Heart left ventricle (tissue), 16 donors: ENCODE data around the gene LRRN4. TPM values are rescaled to one million over a fixed set of nuclear protein-coding genes. Genes with fewer than 3 reads are reported as not detected.

ENCODE experiments used
- ATAC-seq, 4 donors: fragments of 200-7000 bp; cut with Tn5 transposase; one replicate each; pipeline ENCODE4 v1.9.1; 2020 to 2022; ENCODE audit warnings: moderate library complexity in 4 of 4, mild to moderate bottlenecking in 3 of 4, moderate number of reproducible peaks in 1 of 4
- DNase-seq, 5 donors: peaks; one replicate each; pipeline ENCODE4 v3.0.0-alpha.2; 2020
- H3K27ac ChIP-seq, 12 donors: fragments of 200-600 bp; sonication (generic) in 4 of 12; one replicate each; pipeline versions ENCODE4 v1.5.0 to v1.8.0; 2016 to 2022; ENCODE audit warnings: mild to moderate bottlenecking in 2 of 12
- H3K27me3 ChIP-seq, 9 donors: fragments of 200-600 bp; sonication (generic) in 2 of 9; one replicate each; pipeline versions ENCODE4 v1.5.1 to v1.8.0; 2016 to 2022; ENCODE audit warnings: mild to moderate bottlenecking in 3 of 9
- H3K36me3 ChIP-seq, 9 donors: fragments of 200-600 bp; sonication (generic) in 2 of 9; one replicate each; pipeline versions ENCODE4 v1.5.0 to v1.8.0; 2018 to 2022; ENCODE audit warnings: mild to moderate bottlenecking in 2 of 9
- H3K4me1 ChIP-seq, 12 donors: fragments of 200-600 bp; sonication (generic) in 4 of 12; one replicate each; pipeline versions ENCODE4 v1.5.0 to v1.8.0; 2016 to 2022; ENCODE audit warnings: mild to moderate bottlenecking in 3 of 12
- H3K4me3 ChIP-seq, 12 donors: fragments of 200-600 bp; sonication (generic) in 4 of 12; one replicate each; pipeline versions ENCODE4 v1.5.0 to v1.8.0; 2017 to 2022; ENCODE audit warnings: mild to moderate bottlenecking in 9 of 12, moderate library complexity in 4 of 12
- H3K9me3 ChIP-seq, 12 donors: fragments of 200-600 bp; sonication (generic) in 4 of 12; one replicate each; pipeline versions ENCODE4 v1.5.0 to v1.8.0; 2016 to 2022; ENCODE audit warnings: mild to moderate bottlenecking in 1 of 12
- POLR2A ChIP-seq, 2 donors: fragments of 450-650 bp; IDR thresholded peaks; one replicate each; pipeline ENCODE4 v1.6.1; 2017; ENCODE audit warnings: antibody characterized with exemption in 2 of 2, mild to moderate bottlenecking in 2 of 2, moderate library complexity in 2 of 2
- WGBS, 4 donors: extraction: QIAGEN DNeasy Blood & Tissue Kit in 2 of 4; methylation state at CpG; one replicate each; pipeline versions ENCODE4 v1.1.5 to v1.1.7; 2013 to 2018; 5-methylcytosine and 5-hydroxymethylcytosine counted together
- intact Hi-C, 10 donors: fragments of 100-400 bp; cut with DNase I; formaldehyde crosslinking; loops; one replicate each; pipeline versions ENCODE4 v1.11.1 to v1.14.2; 2022
- polyA plus RNA-seq, 2 donors: library from polyadenylated mRNA; stranded (reverse); fragments of 200-250 nt; gene quantifications; one replicate each; pipeline ENCODE4 v1.2.3, GENCODE V29; 2013
- total RNA-seq, 9 donors: library from RNA; depleted of rRNA in 2 of 9; stranded (reverse); fragments of >200 nt in 2 of 9; fragmentation: NEBNext Ultra II Directional in 3 of 9; extraction: Animal tissue kit (Norgen Biotek cat#: 25700) in 3 of 9; gene quantifications; one replicate each; pipeline versions ENCODE4 v1.1.0 to v1.2.4, GENCODE V29; 2016 to 2023
- TF ChIP-seq, protein P1 (sequence below), 12 donors: fragments of 200-600 bp; sonication (generic) in 4 of 12; IDR thresholded peaks; one replicate each; pipeline versions ENCODE4 v1.5.0 to v1.8.0; 2018 to 2022; ENCODE audit warnings: antibody characterized with exemption in 12 of 12, mild to moderate bottlenecking in 5 of 12
- donor health status: ischemic (EF 13 %, LVEDD 7.1; RV severe dilation, severe dysfunction).
- donor health status: healthy with polysubstance abuse.
- donor health status: DM: no; HTN: yes; CAD: no.
- donor health status: DM: no; HTN: no; CAD: no.
- donor health status: ischemic (EF 25% LVEDD 6.9; RV normal size, moderate dysfunction).
- donor health status: ischemic (EF 25% LVEDD 5.7; RV mildly dilated, moderate dysfunction).
- donor health status: healthy.
- donor health status: DM: yes; HTN: yes; CAD: no.
- donor health status: ischemic (EF 35%, LVEDD 5.7; RV mildly dilated, moderate dysfunction).
- donor health status: nonischemic (EF 11% LVEDD 7.7; RV severe dilation, severe dysfunction).
- donor health status: DM: yes; HTN: yes; CAD: no.
- donor health status: PGD.
- donor health status: ischemic (EF 29% LVEDD 5.4; RV normal size, mild dysfunction).
- donor health status: nonischemic (EF 23%, LVEDD 6.1; RV moderate dilation, normal function).

LRRN4 gene
- total and polyA plus RNA-seq, 11 donors: 0.12 to 18.7 (median 0.17) TPM; not detected in 4

- WGBS, 4 donors: 79 to 87% (median 82%) methylated on average over 8 of the region's 8 CpGs
Observed at GRCh38 chr20:6091661-6092060, 37.8 kb upstream of the LRRN4 start.

DNA sequence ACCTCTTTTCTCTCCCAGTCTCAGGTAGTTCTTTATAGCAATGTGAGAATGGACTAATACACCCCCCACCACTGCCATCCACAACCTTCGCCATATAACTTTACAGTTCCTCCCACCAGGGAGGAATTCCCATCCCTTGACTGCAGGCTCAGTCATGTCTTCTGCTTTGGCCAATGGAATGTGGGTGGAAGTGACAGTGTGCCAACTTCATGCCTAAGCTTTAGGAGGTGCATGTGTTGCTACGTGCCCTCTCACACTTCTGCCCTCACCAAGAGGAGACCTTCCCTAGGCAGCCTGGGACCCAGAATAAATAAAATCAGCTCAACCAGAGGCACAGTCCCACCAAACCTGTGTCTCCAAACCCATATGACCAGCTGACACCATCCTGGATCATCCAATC, 33.0 kb upstream of the LRRN4 start:
- intact Hi-C loops: no loop called here
- Histone ChIP-seq H3K9me3 (no peaks in the 10 kb centered on the region), H3K4me1 (no peaks in the 10 kb centered on the region), H3K36me3 (peaks cover 0 to 17% (median 0%) of the 10 kb centered on the region in 9 donors), H3K27me3 (no peaks in the 10 kb centered on the region), H3K27ac (no peak overlapping the region), H3K4me3 (no peak overlapping the region)
- WGBS, 4 donors: 48 to 93% (median 77%) methylated on average over 2 of the region's 2 CpGs
- ATAC-seq: no peak
- DNase-seq: no peak
- TF ChIP-seq, protein P1, sequence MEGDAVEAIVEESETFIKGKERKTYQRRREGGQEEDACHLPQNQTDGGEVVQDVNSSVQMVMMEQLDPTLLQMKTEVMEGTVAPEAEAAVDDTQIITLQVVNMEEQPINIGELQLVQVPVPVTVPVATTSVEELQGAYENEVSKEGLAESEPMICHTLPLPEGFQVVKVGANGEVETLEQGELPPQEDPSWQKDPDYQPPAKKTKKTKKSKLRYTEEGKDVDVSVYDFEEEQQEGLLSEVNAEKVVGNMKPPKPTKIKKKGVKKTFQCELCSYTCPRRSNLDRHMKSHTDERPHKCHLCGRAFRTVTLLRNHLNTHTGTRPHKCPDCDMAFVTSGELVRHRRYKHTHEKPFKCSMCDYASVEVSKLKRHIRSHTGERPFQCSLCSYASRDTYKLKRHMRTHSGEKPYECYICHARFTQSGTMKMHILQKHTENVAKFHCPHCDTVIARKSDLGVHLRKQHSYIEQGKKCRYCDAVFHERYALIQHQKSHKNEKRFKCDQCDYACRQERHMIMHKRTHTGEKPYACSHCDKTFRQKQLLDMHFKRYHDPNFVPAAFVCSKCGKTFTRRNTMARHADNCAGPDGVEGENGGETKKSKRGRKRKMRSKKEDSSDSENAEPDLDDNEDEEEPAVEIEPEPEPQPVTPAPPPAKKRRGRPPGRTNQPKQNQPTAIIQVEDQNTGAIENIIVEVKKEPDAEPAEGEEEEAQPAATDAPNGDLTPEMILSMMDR (IDR thresholded peaks at IDR 0.05): no peak
- no peak for TF ChIP-seq POLR2A (IDR thresholded peaks at IDR 0.05)

More at GRCh38 chr20:6091661-6092060, 37.8 kb upstream of the LRRN4 start:
- ATAC-seq: no peak
- no peaks in the 10 kb centered on the region for H3K27me3 ChIP-seq
- no peak overlapping the region for H3K27ac ChIP-seq
- intact Hi-C loops: no loop called here
- TF ChIP-seq, protein P1 (IDR thresholded peaks at IDR 0.05): no peak
- TF ChIP-seq POLR2A (IDR thresholded peaks at IDR 0.05): no peak
- DNase-seq: no peak
- no peak overlapping the region for H3K4me3 ChIP-seq
- peaks cover 0 to 25% (median 0%) of the 10 kb centered on the region in 9 donors for H3K36me3 ChIP-seq
- no peaks in the 10 kb centered on the region for H3K4me1 ChIP-seq
- no peaks in the 10 kb centered on the region for H3K9me3 ChIP-seq

DNA sequence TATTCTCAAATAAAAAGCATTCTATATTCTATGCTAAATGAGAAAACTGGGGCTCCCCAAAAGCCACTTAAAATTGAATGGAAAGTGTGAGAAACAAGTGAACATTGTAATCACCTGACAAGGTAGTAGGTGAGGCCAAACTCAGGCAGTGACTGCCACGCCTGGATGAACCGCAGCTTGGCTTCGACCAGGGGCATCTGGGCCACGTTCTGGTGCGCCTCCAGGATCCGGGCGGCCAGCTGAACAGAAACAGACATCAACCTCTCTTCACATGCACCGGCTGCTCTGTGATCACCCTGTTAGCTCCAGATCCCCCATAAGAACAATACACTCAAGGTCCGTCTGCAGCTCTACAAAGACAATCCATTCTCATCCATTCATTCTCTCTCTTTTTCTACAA, 30.1 kb upstream of the LRRN4 start:
- Histone ChIP-seq H3K4me1 (no peaks in the 10 kb centered on the region), H3K27ac (no peak overlapping the region), H3K4me3 (no peak overlapping the region), H3K9me3 (no peaks in the 10 kb centered on the region), H3K36me3 (peaks cover 0 to 20% (median 0%) of the 10 kb centered on the region in 9 donors), H3K27me3 (no peaks in the 10 kb centered on the region)
- 81 to 87% (median 87%) methylated on average over 9 of the region's 9 CpGs for WGBS, 4 donors
- TF ChIP-seq, protein P1 (IDR thresholded peaks at IDR 0.05): no peak
- TF ChIP-seq POLR2A (IDR thresholded peaks at IDR 0.05): no peak
- DNase-seq: no peak
- intact Hi-C loops: no loop called here
- no peak for ATAC-seq

DNA sequence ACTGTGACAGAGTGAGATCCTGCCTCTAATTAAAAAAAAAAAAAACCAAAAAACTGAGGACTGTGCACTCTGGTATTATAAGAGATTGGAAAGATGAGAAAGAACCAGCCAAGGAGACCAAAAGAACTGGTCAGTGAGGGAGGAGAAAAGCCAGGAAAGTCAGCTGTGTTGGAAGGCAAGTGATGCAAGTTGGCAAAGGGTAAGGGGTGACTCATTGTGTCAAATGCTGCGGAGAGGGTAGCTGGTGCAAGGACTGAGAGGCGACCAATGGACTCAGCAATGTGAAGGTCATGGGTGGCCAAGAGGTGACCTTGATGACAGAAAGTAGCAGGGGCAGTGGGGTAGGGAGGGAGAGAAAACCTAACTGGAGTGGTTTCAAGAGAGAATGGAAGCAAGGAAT, 27.4 kb upstream of the LRRN4 start:
- Histone ChIP-seq H3K36me3 (peaks cover 0 to 19% (median 0%) of the 10 kb centered on the region in 9 donors), H3K9me3 (no peaks in the 10 kb centered on the region), H3K4me1 (peaks cover 0 to under 1% (median 0%) of the 10 kb centered on the region in 12 donors), H3K27me3 (no peaks in the 10 kb centered on the region), H3K27ac (no peak overlapping the region), H3K4me3 (no peak overlapping the region)
- DNase-seq (peak in 1 of 5 donors; percentile 42), ATAC-seq (peak in 3 of 4 donors; percentile 35 to 77 (median 68))
- no peak for TF ChIP-seq POLR2A (IDR thresholded peaks at IDR 0.05)
- TF ChIP-seq, protein P1 (IDR thresholded peaks at IDR 0.05): no peak
- WGBS, 4 donors: 52 to 77% (median 62%) methylated on average over 2 of the region's 2 CpGs
- intact Hi-C loops: no loop called here
